Measurements from ENCODE around the gene NOL9.
A peak's percentile ranks its signal among the peaks of the same experiment; 100 is the strongest.

NOL9 gene

GRCh38 chr1:6585841-6586240, 31.5 kb upstream of the NOL9 start:
- H3K9ac ChIP-seq (ENCODE audit: low read length): no peak overlapping the region
- H3K9me3 ChIP-seq (ENCODE audit: control insufficient read depth, low read length): no peaks in the 10 kb centered on the region
- no peak overlapping the region for H2BK120ac ChIP-seq (ENCODE audit: low read depth, low read length)
- no peak overlapping the region for H2AFZ ChIP-seq (ENCODE audit: low read depth, low read length)
- no peak overlapping the region for H3K14ac ChIP-seq (ENCODE audit: low read length in 2 of 2)
- no peak overlapping the region for H4K8ac ChIP-seq (ENCODE audit: low read length)
- H3K4me2 ChIP-seq (ENCODE audit: low read length, poor library complexity, severe bottlenecking): no peak overlapping the region
- 92% methylated on average over 6 of the region's 7 CpGs for WGBS
- H3K4me3 ChIP-seq (ENCODE audit: insufficient read depth in 1 of 2, low read depth in 1 of 2, low read length in 2 of 2): no peak overlapping the region
- H4K91ac ChIP-seq (ENCODE audit: low read length): no peak overlapping the region
- H3K27me3 ChIP-seq (ENCODE audit: control insufficient read depth in 1 of 2, insufficient read depth in 1 of 2, low read length in 2 of 2): no peaks in the 10 kb centered on the region
- no peak overlapping the region for H2BK15ac ChIP-seq (ENCODE audit: low read depth, poor library complexity, severe bottlenecking)
- no peak overlapping the region for H3K4ac ChIP-seq (ENCODE audit: low read depth in 1 of 2, low read length in 2 of 2)
- no peak overlapping the region for H2AK5ac ChIP-seq (ENCODE audit: low read length, severe bottlenecking)
- H3K27ac ChIP-seq (ENCODE audit: low read length, poor library complexity, severe bottlenecking): no peak overlapping the region
- peaks cover 36 to 52% of the 10 kb centered on the region in 2 experiments for H3K36me3 ChIP-seq (ENCODE audit: control insufficient read depth in 1 of 2, insufficient read depth in 2 of 2, low read depth in 1 of 2, low read length in 2 of 2)
- peaks cover 21% of the 10 kb centered on the region for H3K4me1 ChIP-seq (ENCODE audit: control insufficient read depth, insufficient read depth, low read depth, low read length)
- H3K23ac ChIP-seq (ENCODE audit: low read length in 2 of 2): no peak overlapping the region
- no peak overlapping the region for H2BK12ac ChIP-seq (ENCODE audit: low read length in 2 of 2)
- peaks cover 45% of the 10 kb centered on the region for H3K79me1 ChIP-seq (replicated peaks; ENCODE audit: low read length, poor library complexity, severe bottlenecking)
- DNase-seq: no peak
- H2BK5ac ChIP-seq (ENCODE audit: low read depth, low read length, poor library complexity, severe bottlenecking): no peak overlapping the region
- H3K18ac ChIP-seq (ENCODE audit: low read depth in 1 of 2, low read length in 2 of 2): no peak overlapping the region

DNA sequence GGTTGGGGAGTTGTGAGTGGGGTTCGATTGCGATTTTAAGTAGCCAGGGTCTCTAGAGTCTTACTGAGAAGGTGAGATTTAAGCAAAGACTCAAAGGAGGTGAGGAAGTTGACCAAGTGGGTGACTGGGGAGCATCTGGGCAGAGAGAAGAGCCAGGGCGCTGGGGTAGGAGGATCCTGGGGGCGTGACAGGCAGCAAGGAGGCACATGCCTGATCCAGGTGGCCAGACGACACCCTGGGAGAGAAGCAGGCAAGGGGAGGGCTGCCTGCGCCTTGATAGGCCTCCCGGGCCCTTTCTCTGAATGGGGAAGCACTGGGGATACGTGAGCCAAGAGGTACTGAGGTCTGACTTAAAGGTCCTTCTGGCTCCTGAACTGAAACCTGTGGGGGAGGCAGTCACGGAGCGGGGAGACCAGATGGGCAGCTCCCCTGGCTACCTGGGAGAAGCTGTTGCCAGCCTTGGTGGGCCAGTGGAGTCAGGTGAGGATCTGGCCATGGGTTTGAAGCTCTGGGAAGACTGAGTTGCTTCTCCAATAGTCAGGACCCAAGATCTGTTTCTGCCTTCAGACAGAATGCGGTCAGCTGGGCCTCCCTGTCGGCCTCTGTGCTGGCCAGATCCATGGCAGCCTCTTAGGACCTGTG, 30.9 kb upstream of the NOL9 start:
- H2AFZ ChIP-seq (ENCODE audit: low read depth, low read length): no peak overlapping the region
- no peak overlapping the region for H2BK120ac ChIP-seq (ENCODE audit: low read depth, low read length)
- H3K9ac ChIP-seq (ENCODE audit: low read length): no peak overlapping the region
- no peak overlapping the region for H2BK12ac ChIP-seq (ENCODE audit: low read length in 2 of 2)
- no peak overlapping the region for H3K4me3 ChIP-seq (ENCODE audit: insufficient read depth in 1 of 2, low read depth in 1 of 2, low read length in 2 of 2)
- H3K4me1 ChIP-seq (ENCODE audit: control insufficient read depth, insufficient read depth, low read depth, low read length): peaks cover 26% of the 10 kb centered on the region
- H4K8ac ChIP-seq (ENCODE audit: low read length): no peak overlapping the region
- H4K91ac ChIP-seq (ENCODE audit: low read length): no peak overlapping the region
- no peaks in the 10 kb centered on the region for H3K9me3 ChIP-seq (ENCODE audit: control insufficient read depth, low read length)
- peaks cover 48% of the 10 kb centered on the region for H3K79me1 ChIP-seq (replicated peaks; ENCODE audit: low read length, poor library complexity, severe bottlenecking)
- H3K36me3 ChIP-seq (ENCODE audit: control insufficient read depth in 1 of 2, insufficient read depth in 2 of 2, low read depth in 1 of 2, low read length in 2 of 2): peaks cover 30 to 48% of the 10 kb centered on the region in 2 experiments
- WGBS: 89% methylated on average over 12 of the region's 12 CpGs
- H3K27me3 ChIP-seq (ENCODE audit: control insufficient read depth in 1 of 2, insufficient read depth in 1 of 2, low read length in 2 of 2): no peaks in the 10 kb centered on the region
- H2AK5ac ChIP-seq (ENCODE audit: low read length, severe bottlenecking): no peak overlapping the region
- H2BK15ac ChIP-seq (ENCODE audit: low read depth, poor library complexity, severe bottlenecking): no peak overlapping the region
- H2BK5ac ChIP-seq (ENCODE audit: low read depth, low read length, poor library complexity, severe bottlenecking): no peak overlapping the region
- no peak overlapping the region for H3K27ac ChIP-seq (ENCODE audit: low read length, poor library complexity, severe bottlenecking)
- H3K4ac ChIP-seq (ENCODE audit: low read depth in 1 of 2, low read length in 2 of 2): no peak overlapping the region
- no peak overlapping the region for H3K18ac ChIP-seq (ENCODE audit: low read depth in 1 of 2, low read length in 2 of 2)
- H3K14ac ChIP-seq (ENCODE audit: low read length in 2 of 2): no peak overlapping the region
- no peak for DNase-seq
- H3K4me2 ChIP-seq (ENCODE audit: low read length, poor library complexity, severe bottlenecking): no peak overlapping the region
- no peak overlapping the region for H3K23ac ChIP-seq (ENCODE audit: low read length in 2 of 2)

DNA sequence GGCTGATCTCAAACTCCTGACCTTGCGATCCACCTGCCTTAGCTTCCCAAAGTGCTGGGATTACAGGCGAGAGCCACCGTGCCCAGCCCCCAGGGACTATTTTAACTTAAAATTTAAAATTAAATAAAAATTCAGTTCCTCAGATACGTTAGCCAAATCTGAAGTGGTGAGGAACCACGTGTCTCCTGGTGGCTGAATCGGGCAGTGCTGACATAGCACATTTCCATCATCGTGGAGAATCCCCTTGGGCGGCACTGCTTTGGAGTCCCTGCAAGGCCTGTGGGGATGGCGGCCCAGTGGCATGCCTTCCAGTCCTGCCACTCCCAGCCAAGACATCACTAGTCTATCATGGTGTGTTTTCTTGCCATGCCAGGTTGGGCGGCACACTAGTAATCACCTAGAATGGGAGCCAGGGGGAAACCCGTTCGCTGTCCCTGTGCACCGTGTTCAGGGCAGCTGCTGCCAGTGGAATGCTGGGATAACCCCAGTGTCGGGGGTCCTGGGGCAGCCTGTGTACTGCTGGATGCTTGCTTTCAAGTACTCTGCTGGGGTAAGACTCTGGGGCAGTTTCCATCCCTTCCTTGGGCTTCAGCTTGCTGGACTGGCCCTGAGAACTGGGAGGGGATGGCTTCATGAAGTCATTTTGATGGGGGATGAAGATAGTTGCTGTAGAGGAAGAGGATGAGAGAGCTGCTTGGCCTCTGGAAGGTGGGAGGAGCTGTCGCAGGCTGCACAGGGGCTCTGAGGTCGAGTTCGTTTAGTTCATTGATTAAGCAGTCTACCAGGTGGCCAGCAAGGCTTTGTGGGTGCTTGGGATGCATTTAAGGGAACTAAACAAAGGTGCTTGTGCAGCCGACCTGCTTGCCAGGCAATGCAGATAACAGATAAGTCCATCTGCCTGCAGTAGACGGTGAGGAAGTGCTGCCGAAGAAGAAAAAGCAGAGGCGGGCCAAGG, 30.1 kb upstream of the NOL9 start:
- H2AFZ ChIP-seq (ENCODE audit: low read depth, low read length): no peak overlapping the region
- no peak overlapping the region for H3K14ac ChIP-seq (ENCODE audit: low read length in 2 of 2)
- no peaks in the 10 kb centered on the region for H3K9me3 ChIP-seq (ENCODE audit: control insufficient read depth, low read length)
- no peak overlapping the region for H2BK12ac ChIP-seq (ENCODE audit: low read length in 2 of 2)
- H3K27ac ChIP-seq (ENCODE audit: low read length, poor library complexity, severe bottlenecking): no peak overlapping the region
- no peak overlapping the region for H2BK120ac ChIP-seq (ENCODE audit: low read depth, low read length)
- no peak overlapping the region for H2BK15ac ChIP-seq (ENCODE audit: low read depth, poor library complexity, severe bottlenecking)
- whole genome bisulfite sequencing: 90% methylated on average over 21 of the region's 21 CpGs
- H4K8ac ChIP-seq (ENCODE audit: low read length): no peak overlapping the region
- peak; percentile 34 for DNase-seq
- peaks cover 22 to 40% of the 10 kb centered on the region in 2 experiments for H3K36me3 ChIP-seq (ENCODE audit: control insufficient read depth in 1 of 2, insufficient read depth in 2 of 2, low read depth in 1 of 2, low read length in 2 of 2)
- H2AK5ac ChIP-seq (ENCODE audit: low read length, severe bottlenecking): no peak overlapping the region
- no peak overlapping the region for H3K23ac ChIP-seq (ENCODE audit: low read length in 2 of 2)
- H3K4ac ChIP-seq (ENCODE audit: low read depth in 1 of 2, low read length in 2 of 2): no peak overlapping the region
- no peak overlapping the region for H4K91ac ChIP-seq (ENCODE audit: low read length)
- no peaks in the 10 kb centered on the region for H3K27me3 ChIP-seq (ENCODE audit: control insufficient read depth in 1 of 2, insufficient read depth in 1 of 2, low read length in 2 of 2)
- H3K4me3 ChIP-seq (ENCODE audit: insufficient read depth in 1 of 2, low read depth in 1 of 2, low read length in 2 of 2): no peak overlapping the region
- no peak overlapping the region for H3K4me2 ChIP-seq (ENCODE audit: low read length, poor library complexity, severe bottlenecking)
- H3K4me1 ChIP-seq (ENCODE audit: control insufficient read depth, insufficient read depth, low read depth, low read length): peaks cover 28% of the 10 kb centered on the region
- H3K18ac ChIP-seq (ENCODE audit: low read depth in 1 of 2, low read length in 2 of 2): no peak overlapping the region
- no peak overlapping the region for H3K9ac ChIP-seq (ENCODE audit: low read length)
- H2BK5ac ChIP-seq (ENCODE audit: low read depth, low read length, poor library complexity, severe bottlenecking): no peak overlapping the region
- peaks cover 49% of the 10 kb centered on the region for H3K79me1 ChIP-seq (replicated peaks; ENCODE audit: low read length, poor library complexity, severe bottlenecking)

DNA sequence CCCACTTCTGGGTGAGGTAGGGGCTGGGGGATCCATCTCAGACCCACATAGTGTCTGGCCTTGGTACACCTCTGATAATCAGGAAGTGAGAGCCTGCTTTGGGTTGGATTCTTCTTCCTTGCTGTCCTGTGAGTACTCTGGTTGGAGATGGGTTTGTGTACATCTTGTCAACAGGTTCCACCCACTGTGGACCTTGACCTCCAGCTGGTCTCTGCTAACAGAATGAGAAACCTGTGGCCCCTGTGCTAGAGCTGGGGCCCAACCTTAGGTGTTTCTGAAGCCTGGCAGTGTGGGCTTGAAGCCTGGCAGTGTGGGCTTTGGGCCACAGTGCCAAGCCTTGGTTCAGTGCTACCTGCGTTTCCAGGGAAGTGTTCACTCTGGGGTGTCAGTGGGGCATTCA, 28.1 kb upstream of the NOL9 start:
- Histone ChIP-seq H3K4me2 (ENCODE audit: low read length, poor library complexity, severe bottlenecking) (no peak overlapping the region), H3K9ac (ENCODE audit: low read length) (no peak overlapping the region), H2AFZ (ENCODE audit: low read depth, low read length) (no peak overlapping the region), H4K91ac (ENCODE audit: low read length) (no peak overlapping the region), H3K27me3 (ENCODE audit: control insufficient read depth in 1 of 2, insufficient read depth in 1 of 2, low read length in 2 of 2) (no peaks in the 10 kb centered on the region), H2BK12ac (ENCODE audit: low read length in 2 of 2) (no peak overlapping the region), H3K79me1 (replicated peaks; ENCODE audit: low read length, poor library complexity, severe bottlenecking) (peaks cover 45% of the 10 kb centered on the region), H3K18ac (ENCODE audit: low read depth in 1 of 2, low read length in 2 of 2) (no peak overlapping the region), H2AK5ac (ENCODE audit: low read length, severe bottlenecking) (no peak overlapping the region), H3K4me1 (ENCODE audit: control insufficient read depth, insufficient read depth, low read depth, low read length) (peaks cover 31% of the 10 kb centered on the region), H2BK5ac (ENCODE audit: low read depth, low read length, poor library complexity, severe bottlenecking) (no peak overlapping the region), H3K4ac (ENCODE audit: low read depth in 1 of 2, low read length in 2 of 2) (no peak overlapping the region), H4K8ac (ENCODE audit: low read length) (no peak overlapping the region), H3K36me3 (ENCODE audit: control insufficient read depth in 1 of 2, insufficient read depth in 2 of 2, low read depth in 1 of 2, low read length in 2 of 2) (peaks cover 1 to 20% of the 10 kb centered on the region in 2 experiments), H2BK15ac (ENCODE audit: low read depth, poor library complexity, severe bottlenecking) (peak overlapping the region; percentile 32), H2BK120ac (ENCODE audit: low read depth, low read length) (no peak overlapping the region), H3K14ac (ENCODE audit: low read length in 2 of 2) (no peak overlapping the region), H3K4me3 (ENCODE audit: insufficient read depth in 1 of 2, low read depth in 1 of 2, low read length in 2 of 2) (no peak overlapping the region), H3K23ac (ENCODE audit: low read length in 2 of 2) (no peak overlapping the region), H3K27ac (ENCODE audit: low read length, poor library complexity, severe bottlenecking) (no peak overlapping the region), H3K9me3 (ENCODE audit: control insufficient read depth, low read length) (no peaks in the 10 kb centered on the region)
- DNase-seq: no peak
- whole genome bisulfite sequencing: 100% methylated on average over 1 of the region's 1 CpG
